Loucy (cell line): Measurements from ENCODE around the gene SSNA1.

ENCODE experiments used
- H2AFZ ChIP-seq: fragments of 200-600 bp; sonication (generic); 2 replicates; pipeline ENCODE4 v1.6.0; 2016; ENCODE audit warnings: antibody characterized with exemption, mild to moderate bottlenecking, low read length, moderate library complexity
- H3F3A ChIP-seq: fragments of 200-600 bp; 2 replicates; pipeline ENCODE4 v1.6.0; 2016; ENCODE audit warnings: antibody characterized with exemption, low read depth, mild to moderate bottlenecking
- H3K27me3 ChIP-seq: fragments of 200-600 bp; sonication (generic); 2 replicates; pipeline ENCODE4 v1.6.1; 2014; ENCODE audit warnings: low read length, mild to moderate bottlenecking; ENCODE audit not compliant: insufficient read depth, poor library complexity, severe bottlenecking
- H3K36me3 ChIP-seq: fragments of 200-600 bp; sonication (generic); 2 replicates; pipeline ENCODE4 v1.6.1; 2016; ENCODE audit warnings: low read length; ENCODE audit not compliant: insufficient read depth
- H3K4me1 ChIP-seq: fragments of 200-600 bp; sonication (generic); 2 replicates; pipeline ENCODE4 v1.5.1; 2014; ENCODE audit warnings: low read length, mild to moderate bottlenecking; ENCODE audit not compliant: insufficient read depth, poor library complexity, severe bottlenecking
- H3K4me2 ChIP-seq: fragments of 200-600 bp; sonication (generic); 2 replicates; pipeline ENCODE4 v1.6.0; 2014; ENCODE audit warnings: antibody characterized with exemption, low read length, low read depth, mild to moderate bottlenecking; ENCODE audit not compliant: poor library complexity, severe bottlenecking
- H3K4me3 ChIP-seq: fragments of 200-600 bp; sonication (generic); 2 replicates; pipeline ENCODE4 v1.5.1; 2014; ENCODE audit warnings: low read length, mild to moderate bottlenecking, mixed read lengths; ENCODE audit not compliant: poor library complexity, severe bottlenecking
- H3K79me2 ChIP-seq: fragments of 200-600 bp; sonication (generic); 2 replicates; pipeline ENCODE4 v1.6.1; 2014; ENCODE audit warnings: low read length; ENCODE audit not compliant: insufficient read depth
- H3K9ac ChIP-seq: fragments of 200-600 bp; sonication (generic); 2 replicates; pipeline ENCODE4 v1.6.0; 2014; ENCODE audit warnings: mild to moderate bottlenecking, low read depth, low read length, moderate library complexity; ENCODE audit not compliant: poor library complexity, severe bottlenecking
- H3K9me2 ChIP-seq: fragments of 200-600 bp; sonication (generic); replicated peaks from 2 replicates; pipeline ENCODE4 v1.6.1; 2016; ENCODE audit warnings: low read depth, low read length, mixed read lengths
- H3K9me3 ChIP-seq: fragments of 200-600 bp; sonication (generic); 2 replicates; pipeline ENCODE4 v1.6.1; 2014; ENCODE audit warnings: mild to moderate bottlenecking, antibody characterized with exemption, low read length, low read depth; ENCODE audit not compliant: insufficient read depth
- H4K20me1 ChIP-seq: fragments of 200-600 bp; sonication (generic); 2 replicates; pipeline ENCODE4 v1.6.0; 2014; ENCODE audit warnings: antibody characterized with exemption, low read length, mild to moderate bottlenecking; ENCODE audit not compliant: insufficient read depth, poor library complexity, severe bottlenecking
- CTCF ChIP-seq: fragments of 200-600 bp; sonication (generic); conservative IDR thresholded peaks from 2 replicates; pipeline ENCODE4 v1.5.1; 2014; ENCODE audit warnings: mild to moderate bottlenecking, antibody characterized with exemption, low read length
- EZH2phosphoT487 ChIP-seq: fragments of 200-600 bp; IDR thresholded peaks from 2 replicates; pipeline ENCODE4 v1.6.1; 2018; ENCODE audit warnings: antibody characterized with exemption, mild to moderate bottlenecking, moderate library complexity, borderline replicate concordance

The SSNA1 gene

GRCh38 chr9:137186385-137186784, 2.1 kb upstream of the SSNA1 start:
- peaks cover 20% of the 10 kb centered on the region for H3K4me1 ChIP-seq
- peak overlapping the region; percentile 91 for H3K4me2 ChIP-seq
- H2AFZ ChIP-seq, result no peak overlapping the region
- H3K9me3 ChIP-seq, result no peaks in the 10 kb centered on the region
- H3K4me3 ChIP-seq, result peak overlapping the region; percentile 96
- peaks cover 26% of the 10 kb centered on the region for H4K20me1 ChIP-seq
- H3F3A ChIP-seq, result peaks cover 8% of the 10 kb centered on the region; the same call in 1 of the 2 replicates
- H3K9me2 ChIP-seq, result no peaks in the 10 kb centered on the region
- no peaks in the 10 kb centered on the region for H3K27me3 ChIP-seq
- TF ChIP-seq EZH2phosphoT487 (no peak), CTCF (no peak)
- H3K79me2 ChIP-seq, result peaks cover 54% of the 10 kb centered on the region
- H3K9ac ChIP-seq, result no peak overlapping the region
- H3K36me3 ChIP-seq, result peaks cover 15% of the 10 kb centered on the region; the same call in 1 of the 2 replicates

DNA sequence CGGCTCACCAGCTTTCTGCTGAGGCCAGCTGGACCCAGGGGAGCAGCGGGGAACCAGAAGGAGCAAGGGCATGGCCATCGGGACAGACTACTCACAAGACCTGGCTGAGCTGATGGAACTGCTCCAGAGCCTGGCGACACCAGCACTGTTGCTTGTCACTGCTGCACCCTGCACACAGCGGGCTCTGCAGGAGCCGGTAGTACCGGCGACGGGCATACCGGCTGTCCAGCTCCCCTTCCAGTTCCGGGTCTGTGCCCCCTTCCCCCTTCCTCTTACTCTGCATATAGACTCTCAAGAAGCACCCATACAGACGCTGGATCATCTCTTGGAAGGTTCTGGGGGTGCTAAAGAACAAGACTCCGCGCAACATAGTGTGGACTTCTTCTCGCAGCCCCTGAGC, 1.1 kb upstream of the SSNA1 start:
- TF ChIP-seq EZH2phosphoT487, result no peak
- TF ChIP-seq CTCF, result no peak
- no peaks in the 10 kb centered on the region for H3K27me3 ChIP-seq
- peaks cover 8% of the 10 kb centered on the region; the same call in 1 of the 2 replicates for H3F3A ChIP-seq
- H3K4me2 ChIP-seq, result peak overlapping the region; percentile 91
- H3K79me2 ChIP-seq, result peaks cover 55% of the 10 kb centered on the region
- peaks cover 15% of the 10 kb centered on the region; the same call in 1 of the 2 replicates for H3K36me3 ChIP-seq
- peak overlapping the region; percentile 88 for H3K9ac ChIP-seq
- H3K9me2 ChIP-seq, result no peaks in the 10 kb centered on the region
- H3K4me3 ChIP-seq, result peak overlapping the region; percentile 96
- peaks cover 20% of the 10 kb centered on the region for H3K4me1 ChIP-seq
- peaks cover 26% of the 10 kb centered on the region for H4K20me1 ChIP-seq
- H2AFZ ChIP-seq, result no peak overlapping the region
- H3K9me3 ChIP-seq, result no peaks in the 10 kb centered on the region

GRCh38 chr9:137188086-137188489, 388 bp upstream of the SSNA1 start:
- Histone ChIP-seq H2AFZ (peak overlapping the region; percentile 80), H3K36me3 (peaks cover 12% of the 10 kb centered on the region; the same call in 1 of the 2 replicates), H3K9ac (peak overlapping the region; percentile 88), H3K4me3 (peak overlapping the region; percentile 96), H3K4me2 (peak overlapping the region; percentile 91), H3K27me3 (no peaks in the 10 kb centered on the region), H3F3A (peaks cover 8% of the 10 kb centered on the region; the same call in 1 of the 2 replicates), H3K79me2 (peaks cover 55% of the 10 kb centered on the region), H3K4me1 (peaks cover 20% of the 10 kb centered on the region), H3K9me2 (no peaks in the 10 kb centered on the region), H3K9me3 (no peaks in the 10 kb centered on the region), H4K20me1 (peaks cover 26% of the 10 kb centered on the region)
- no peak for TF ChIP-seq CTCF
- no peak for TF ChIP-seq EZH2phosphoT487
